ENCODE measurements around the gene H2BK1.
A peak's percentile ranks its signal among the peaks of the same experiment; 100 is the strongest.

H2BK1 gene

GRCh38 chr7:151244841-151245346 lies 34.6 kb upstream of the H2BK1 start:
- DNase-seq: no peak

DNA sequence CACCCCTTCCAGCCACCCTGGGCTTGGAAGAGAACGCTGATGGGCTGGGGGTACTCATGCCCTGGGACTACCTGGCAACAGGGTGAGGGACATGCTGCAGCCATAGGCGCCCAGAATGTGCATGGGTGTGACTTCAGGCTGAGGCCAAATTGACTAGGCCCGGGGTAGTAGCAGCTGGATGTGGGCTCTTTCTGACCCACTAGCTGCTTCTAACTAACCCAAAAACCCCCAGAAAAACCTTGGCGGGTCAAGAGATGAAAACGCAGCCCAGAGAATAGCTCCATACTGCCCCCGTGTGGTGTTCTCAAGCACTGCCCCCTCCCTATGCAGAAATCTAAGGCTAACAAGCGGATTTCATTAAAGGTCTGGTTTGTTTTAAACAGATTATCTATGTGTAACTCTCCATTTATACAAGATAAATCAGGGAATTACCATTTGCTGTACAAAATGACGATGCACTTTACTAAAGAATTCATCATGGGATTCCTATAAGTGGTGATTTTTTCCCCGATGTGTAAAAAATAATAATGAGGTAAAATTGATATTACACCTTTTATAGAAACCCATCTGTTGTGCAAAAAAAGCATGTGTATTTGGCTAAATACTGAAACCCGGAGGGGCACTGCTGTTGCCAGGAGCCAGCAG lies 34.0 kb upstream of the H2BK1 start:
- DNase-seq: no peak

DNA sequence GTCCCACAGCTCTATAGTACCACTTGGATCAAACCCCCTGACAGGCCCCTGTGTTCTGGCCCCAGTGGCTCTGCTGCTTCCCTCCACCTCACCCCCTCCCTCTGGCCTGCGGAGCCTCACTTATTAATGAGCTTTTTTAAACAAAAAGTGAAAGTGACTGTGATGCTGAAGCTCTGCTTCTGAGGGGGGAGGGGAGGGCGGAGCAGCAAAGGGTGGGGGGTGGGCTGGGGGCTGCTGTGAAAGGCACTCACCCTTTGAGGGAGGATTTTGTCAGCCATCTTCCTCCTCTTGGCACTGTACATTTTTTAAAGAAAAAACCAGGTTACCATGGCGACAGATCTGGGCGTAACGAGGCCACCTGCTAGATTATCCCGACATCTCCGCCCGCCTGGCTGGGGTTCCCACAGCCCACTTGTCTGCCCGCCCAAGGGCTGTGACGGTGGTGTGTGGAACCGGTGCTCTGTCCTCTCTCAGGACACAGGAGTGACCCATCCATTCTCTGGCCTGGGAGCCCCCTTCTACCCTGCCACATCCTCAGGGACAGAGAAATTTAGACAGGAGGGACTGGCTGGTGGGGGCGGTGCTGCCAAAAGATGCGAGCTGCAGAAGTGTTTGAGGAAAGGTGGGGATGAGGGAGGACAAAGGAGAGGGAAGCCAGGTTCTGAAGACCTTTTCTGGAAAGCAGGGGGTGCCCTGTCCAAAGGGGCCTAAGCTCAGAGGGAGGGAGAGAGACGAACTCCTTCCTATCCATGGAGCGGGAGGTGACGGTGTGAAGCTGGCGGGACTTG lies 33.3 kb upstream of the H2BK1 start:
- DNase-seq: no peak

- no peak for DNase-seq
Observed at GRCh38 chr7:151243045-151243349, 32.7 kb upstream of the H2BK1 start.

- no peak for DNase-seq
Observed at GRCh38 chr7:151242159-151243044, 32.1 kb upstream of the H2BK1 start.

DNA sequence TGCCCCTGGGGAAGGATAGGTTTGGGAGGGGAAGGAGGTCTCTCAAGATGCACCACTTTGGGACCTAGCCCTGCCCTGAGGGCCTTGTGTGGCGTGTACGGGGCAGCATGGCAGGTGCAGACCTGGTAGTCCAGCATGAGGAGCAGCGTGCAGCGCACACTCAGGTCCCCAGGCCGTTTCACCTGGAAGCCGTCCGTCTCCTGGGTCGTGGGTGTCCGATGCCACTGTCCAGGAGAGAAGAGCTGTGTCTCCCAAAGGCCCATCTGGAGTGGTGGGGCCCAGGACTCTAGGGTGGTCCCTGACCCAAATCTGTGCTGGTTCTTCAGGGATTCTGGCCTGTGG lies 31.4 kb upstream of the H2BK1 start:
- no peak for DNase-seq

DNA sequence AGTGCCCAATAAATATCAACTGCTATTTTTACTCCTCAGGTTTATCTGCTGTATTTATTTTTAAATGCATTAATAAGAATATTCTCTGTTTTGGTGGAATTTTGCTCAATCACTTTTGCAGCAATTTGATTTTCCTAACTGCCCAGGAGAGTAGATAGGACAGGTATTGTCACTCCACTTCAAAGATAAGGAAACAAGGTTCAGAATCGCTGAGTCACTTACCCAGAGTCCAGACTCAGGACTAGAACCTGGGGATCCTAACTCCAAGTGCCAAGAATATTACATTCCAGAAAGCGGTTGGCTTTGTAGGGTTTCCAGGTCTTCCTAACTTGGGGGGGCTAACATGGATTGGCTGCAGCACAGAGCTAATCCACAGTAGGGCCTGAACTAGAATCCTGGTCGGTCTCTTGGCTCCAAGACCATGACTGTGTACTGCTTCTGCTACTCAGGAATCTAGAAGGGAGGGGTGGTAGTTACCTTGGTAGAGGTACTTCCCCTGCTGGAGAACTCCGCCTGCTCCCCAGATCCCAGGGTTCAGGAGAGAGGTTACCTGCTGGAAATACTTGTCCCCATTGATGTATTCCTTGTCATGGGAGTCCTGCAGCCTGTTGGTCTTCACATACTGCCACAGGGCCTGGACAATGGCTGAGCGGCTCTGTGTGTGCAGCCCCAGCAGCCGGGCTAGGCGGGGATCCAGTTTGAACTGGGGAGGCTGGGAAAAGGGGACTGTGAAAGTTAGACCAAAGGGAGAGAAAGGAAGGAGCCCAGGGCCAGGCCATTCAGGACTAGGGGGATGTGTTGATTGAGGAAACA lies 30.9 kb upstream of the H2BK1 start:
- no peak for DNase-seq

GRCh38 chr7:151240536-151240935 lies 30.2 kb upstream of the H2BK1 start:
- no peak for DNase-seq

DNA sequence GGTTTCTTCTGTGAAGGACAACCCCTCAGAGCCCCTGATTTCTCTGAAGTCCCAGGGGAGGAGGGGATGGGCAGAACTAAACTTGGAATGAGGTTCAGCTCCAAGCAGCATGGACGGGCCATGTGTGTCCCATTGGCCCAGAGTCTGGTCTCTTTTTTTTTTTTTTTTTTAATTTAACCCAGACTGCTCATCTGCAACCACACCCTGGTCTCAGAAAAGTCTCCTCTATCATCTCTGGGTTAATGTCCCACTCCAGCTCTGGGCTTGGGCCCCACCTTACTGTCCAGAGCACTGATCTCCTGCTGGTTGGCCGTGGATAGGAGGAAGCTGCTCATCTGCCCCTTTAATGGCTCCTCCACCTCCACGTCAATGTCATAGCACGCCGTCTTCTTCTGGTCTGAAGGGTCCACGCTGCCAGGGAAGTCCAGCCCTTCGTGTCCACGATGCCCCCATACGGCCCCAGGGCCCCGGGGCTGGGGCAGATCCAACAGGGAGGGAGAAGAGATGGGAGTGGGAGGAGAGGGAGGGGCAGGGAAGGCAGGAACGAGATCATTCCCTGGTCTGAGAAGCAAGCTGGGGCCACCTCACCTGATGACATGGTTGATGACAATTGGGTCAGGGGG lies 29.7 kb upstream of the H2BK1 start:
- no peak for DNase-seq

DNA sequence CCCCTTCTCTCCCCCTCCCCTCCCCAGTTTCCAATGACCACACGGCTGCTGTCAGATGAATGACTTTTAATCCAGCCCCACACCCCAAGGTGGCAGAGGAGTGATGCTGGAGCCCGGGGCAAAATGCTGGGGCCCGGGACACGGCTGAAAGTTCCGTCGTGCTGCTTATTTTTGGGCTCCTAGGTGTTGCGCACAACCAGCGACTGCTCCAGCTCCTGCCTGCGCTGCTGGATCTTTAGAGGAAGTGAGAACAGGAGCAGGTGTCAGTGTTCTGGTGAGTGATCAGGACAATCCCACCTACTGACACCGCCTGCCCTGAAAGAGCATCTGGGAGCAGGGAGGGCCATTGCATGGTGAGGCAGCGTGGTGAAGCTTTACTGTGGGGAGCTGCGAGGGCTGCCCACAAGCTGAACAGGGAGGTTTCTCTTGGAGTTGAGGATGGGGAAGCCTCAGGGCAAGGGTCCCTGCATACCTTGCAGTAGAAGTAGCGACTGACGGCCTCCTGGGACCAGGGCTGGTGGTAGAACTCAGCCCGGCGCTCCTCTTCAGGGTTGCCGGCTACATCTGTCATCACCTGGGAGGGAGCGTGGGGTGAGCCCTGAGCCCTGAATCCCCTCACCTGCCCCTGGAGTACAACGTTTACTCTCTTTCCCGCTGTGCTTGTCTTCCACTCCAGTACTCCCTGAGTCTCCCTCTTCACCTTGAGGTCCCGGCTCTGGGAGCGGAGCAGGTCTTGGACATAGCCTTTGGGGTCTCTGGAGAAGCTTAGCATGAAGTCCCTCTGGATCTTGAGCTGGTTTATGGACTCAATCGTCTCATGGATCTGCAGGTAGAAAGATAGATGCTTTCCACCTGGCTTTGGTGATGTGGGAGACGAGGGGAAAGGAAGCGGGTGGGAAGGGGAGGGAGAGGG lies 28.9 kb upstream of the H2BK1 start:
- no peak for DNase-seq

- no peak for DNase-seq
Observed at GRCh38 chr7:151238190-151238810, 28.0 kb upstream of the H2BK1 start.

GRCh38 chr7:151237244-151238189 lies 27.2 kb upstream of the H2BK1 start:
- DNase-seq: no peak

- DNase-seq: no peak
Observed at GRCh38 chr7:151236406-151236805, 26.1 kb upstream of the H2BK1 start.

DNA sequence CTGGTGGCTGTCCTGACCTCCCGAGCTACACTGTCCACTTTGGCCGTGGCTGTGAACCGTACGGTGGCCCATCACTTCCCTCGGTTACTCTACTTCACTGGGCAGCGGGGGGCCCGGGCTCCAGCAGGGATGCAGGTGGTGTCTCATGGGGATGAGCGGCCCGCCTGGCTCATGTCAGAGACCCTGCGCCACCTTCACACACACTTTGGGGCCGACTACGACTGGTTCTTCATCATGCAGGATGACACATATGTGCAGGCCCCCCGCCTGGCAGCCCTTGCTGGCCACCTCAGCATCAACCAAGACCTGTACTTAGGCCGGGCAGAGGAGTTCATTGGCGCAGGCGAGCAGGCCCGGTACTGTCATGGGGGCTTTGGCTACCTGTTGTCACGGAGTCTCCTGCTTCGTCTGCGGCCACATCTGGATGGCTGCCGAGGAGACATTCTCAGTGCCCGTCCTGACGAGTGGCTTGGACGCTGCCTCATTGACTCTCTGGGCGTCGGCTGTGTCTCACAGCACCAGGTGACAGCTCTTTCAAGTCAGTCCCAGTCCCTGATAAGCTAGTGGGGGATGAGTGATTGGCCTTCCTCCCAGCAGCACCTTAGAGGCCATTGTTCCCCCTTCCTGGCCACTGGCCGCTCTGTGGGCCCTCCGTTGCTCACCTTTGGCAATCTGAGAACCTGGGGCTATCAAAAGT lies 25.0 kb upstream of the H2BK1 start:
- no peak for DNase-seq

GRCh38 chr7:151233804-151234203 lies 23.5 kb upstream of the H2BK1 start:
- DNase-seq: no peak

GRCh38 chr7:151232917-151233701 lies 22.8 kb upstream of the H2BK1 start:
- peak; percentile 48 for DNase-seq

- DNase-seq: peak; percentile 77
Observed at GRCh38 chr7:151232091-151232916, 22.0 kb upstream of the H2BK1 start, which contains the start of gene CHPF2. TSS of gene CHPF2 (plus strand) at chr7:151232483. CDS start at chr7:151234012, 1,529 bp downstream.

Measured in GF-D8 (cell line).